GM18498 (cell line): ENCODE results near the gene ZNF555.

Source experiments
- ATAC-seq: cut with Tn5 transposase; IDR thresholded peaks from one replicate; pipeline ENCODE4 v1.9.1; 2021; ENCODE audit warnings: mild to moderate bottlenecking, moderate library complexity; ENCODE audit not compliant: unreplicated experiment

ZNF555 gene

GRCh38 chr19:2822846-2823245 lies 18.4 kb upstream of the ZNF555 start:
- no peak for ATAC-seq

DNA sequence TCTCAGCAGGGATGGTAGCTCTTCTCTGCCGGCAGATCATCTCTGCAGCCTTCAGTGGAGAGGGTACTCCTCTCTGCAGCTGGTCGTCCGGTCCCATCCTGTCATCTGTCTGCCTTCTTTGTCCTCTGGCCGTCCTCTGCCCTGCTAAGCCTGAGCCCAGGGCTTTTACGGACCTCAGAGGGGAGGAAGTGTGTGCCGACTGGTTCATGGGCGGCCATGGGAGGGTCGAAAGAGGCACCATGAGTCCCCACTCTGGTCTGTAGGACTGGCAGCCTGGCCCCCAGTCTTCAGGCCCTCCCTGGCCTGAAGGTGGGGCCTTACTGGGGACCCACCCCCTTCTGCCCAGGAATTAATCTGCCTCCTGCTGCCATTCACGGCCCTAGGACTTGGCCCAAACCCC lies 17.6 kb upstream of the ZNF555 start:
- no peak for ATAC-seq

GRCh38 chr19:2824129-2824528 lies 17.1 kb upstream of the ZNF555 start:
- no peak for ATAC-seq

DNA sequence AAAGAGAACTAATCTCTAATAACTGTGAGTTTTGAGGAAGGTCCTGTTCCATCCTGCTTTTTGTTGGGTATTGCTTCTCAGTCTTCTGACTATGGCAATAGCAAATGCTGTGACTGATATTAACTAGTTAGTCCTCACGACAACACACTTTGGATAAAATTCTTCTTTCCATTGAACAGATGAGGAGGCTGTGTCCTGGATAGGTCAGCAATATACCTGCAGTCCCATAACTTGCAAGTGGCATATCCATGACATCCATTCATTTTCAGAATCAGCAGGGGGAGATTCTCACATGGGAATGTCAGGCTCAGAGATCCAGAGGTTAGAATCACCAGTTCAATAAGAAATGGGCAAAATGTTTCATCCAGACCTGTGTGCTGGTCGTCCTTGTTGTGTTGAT lies 14.3 kb upstream of the ZNF555 start:
- no peak for ATAC-seq

GRCh38 chr19:2827840-2828489 lies 13.3 kb upstream of the ZNF555 start:
- no peak for ATAC-seq

- ATAC-seq, result no peak
Measured at GRCh38 chr19:2834294-2834871, 6.9 kb upstream of the ZNF555 start.

DNA sequence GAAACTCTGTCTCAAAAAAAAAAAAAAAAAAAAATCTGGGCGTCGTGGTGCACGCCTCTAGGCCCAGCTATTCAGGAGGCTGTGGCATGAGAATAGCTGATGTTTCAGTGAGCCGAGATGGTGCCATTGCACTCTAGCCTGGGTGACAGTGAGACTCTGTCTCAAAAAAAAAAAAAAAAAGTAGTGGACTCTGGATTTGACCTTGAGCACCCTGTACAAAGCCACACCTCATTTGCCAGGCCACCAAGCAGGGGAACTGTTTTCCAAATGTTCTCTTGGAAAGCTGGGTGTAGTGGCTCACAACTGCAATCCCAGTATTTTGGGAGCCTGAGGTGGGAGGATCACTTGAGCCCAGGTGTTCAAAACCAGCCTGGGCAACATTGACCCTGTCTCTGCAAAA lies 3.8 kb upstream of the ZNF555 start:
- ATAC-seq, result no peak

DNA sequence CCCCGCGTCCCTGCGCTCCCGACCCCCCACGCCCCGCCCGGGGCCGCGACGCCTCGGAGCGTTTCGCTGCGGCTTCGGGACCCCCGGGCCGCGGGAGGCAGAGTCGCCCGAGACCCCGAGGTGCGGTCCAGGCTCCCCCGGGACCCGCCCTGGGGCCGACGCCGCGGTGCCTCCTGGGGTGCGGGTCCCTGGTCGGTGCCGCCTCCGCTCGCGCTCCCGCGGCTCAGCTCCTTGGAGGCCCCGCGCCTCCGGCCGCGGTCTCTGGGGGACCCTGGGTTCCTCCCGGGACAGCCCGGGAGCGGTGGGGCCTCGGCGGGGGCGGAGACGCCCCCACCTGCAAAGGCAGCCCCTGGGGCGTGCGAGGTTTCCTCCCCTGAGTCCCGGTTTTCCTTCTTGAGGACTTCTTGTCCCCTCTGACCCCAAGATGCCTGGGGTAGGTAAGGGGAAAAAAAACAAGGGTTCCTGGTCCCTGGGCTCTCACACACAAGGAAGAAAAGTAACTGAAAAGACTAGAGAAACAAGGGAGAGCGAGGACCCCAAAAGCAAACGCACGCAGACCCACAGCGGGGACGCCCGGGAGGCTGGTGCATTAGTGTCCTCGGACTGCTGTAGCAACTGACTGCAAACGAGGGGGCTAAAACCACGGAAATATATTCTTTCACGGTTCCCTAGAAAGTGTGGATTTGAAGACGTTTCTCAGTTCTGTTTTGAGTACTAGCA lies 740 bp downstream of the ZNF555 start:
- ATAC-seq, result peak; percentile 13

- no peak for ATAC-seq
Measured at GRCh38 chr19:2845107-2845506, 3.8 kb downstream of the ZNF555 start.

DNA sequence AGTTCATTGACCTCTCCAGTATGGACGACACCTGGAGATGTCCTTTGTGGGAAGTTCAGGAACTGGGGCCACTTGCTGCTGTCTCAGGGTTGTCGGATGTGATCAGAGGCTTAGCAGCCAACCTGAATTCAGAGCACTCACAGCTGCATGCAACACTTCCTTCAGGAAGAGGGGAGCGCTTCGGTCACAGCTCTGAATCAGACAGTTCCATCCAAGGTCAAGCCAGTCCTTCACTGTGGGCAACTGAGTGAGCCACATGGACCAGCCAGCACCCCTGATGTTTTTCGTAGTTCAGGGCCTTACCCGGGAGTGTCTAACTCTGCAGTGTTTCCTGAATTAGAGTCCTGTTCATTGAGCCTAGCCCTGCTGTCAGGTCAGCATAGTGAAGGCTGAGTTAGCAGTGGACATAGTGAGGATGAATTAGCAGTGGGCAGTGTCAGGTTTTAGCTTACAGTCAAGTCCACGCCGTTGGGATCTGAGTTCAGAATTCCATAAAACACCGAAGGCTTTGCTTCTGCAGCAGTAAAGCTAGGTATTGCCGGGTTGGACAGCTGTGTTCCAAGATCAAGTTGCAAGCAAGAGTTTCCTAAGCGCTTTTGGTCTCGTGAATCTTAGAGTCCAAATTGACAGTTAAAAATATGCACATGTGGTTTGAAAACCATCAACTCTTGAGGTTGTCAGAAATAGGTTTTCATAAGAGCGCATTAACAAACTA lies 5.1 kb downstream of the ZNF555 start:
- ATAC-seq, result no peak

DNA sequence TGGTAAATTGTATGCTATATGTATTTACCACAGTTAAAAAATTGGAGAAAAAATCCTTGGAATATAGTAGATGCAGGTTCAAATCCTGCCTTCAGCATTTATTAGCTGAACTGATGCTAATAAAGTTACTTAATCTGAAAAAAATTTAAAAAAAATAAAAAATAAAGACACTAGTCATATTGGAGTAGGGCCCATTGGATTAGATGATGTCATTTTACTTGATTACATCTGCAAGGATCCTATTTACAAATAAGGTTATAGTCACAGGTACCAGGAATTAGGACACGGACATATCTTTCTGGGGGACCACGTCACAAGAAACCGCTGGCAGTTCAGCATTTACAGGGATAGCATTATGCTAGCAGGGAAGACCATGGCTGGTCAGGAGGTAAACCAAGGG lies 6.2 kb downstream of the ZNF555 start:
- no peak for ATAC-seq

DNA sequence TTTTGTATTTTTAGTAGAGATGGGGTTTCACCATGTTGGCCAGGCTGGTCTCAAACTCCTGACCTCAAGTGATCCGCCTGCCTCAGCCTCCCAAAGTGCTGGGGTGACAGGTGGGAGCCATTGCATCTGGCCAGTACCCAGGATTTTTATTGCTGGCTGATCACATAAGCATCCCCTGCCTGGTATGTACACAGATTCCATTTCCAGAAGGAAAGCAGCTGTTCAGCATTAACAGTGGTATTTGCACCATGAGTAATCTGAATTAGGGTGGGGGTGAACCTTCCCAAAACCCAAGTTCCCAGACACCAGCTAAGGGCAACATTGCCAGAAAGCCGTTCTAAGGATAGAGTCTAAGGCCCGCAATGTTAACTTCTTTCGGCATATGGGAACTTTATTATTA lies 7.3 kb downstream of the ZNF555 start:
- ATAC-seq, result no peak

DNA sequence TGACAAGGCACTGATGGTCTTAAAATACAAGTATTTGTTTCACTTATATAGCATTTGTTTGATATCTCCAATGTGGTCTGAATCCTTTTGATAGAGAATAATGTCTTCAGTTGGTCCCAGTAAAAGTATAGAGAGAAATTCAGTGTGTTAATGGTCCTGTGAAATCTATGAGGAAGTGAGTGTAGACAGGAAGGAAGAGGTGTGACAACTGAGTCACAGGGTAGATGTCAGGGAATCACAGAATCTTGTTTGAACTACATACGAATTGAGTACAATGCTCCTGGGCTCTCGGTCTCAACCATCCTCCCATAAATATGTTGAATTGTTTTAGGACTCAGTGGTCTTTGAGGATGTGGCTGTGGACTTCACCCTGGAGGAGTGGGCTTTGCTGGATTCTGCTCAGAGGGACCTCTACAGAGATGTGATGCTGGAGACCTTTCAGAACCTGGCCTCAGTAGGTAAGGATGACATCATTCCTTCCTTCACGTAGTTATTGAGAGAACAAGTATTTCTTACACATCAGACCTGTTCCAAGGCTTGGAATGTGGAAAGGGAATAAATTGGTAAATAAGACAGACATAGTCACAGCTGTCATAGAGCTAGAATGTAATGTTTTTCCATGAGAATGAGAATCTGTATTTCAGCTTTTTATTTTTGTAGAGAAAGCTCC lies 9.1 kb downstream of the ZNF555 start:
- ATAC-seq, result no peak

- no peak for ATAC-seq
Measured at GRCh38 chr19:2852598-2852997, 11.3 kb downstream of the ZNF555 start.

GRCh38 chr19:2853015-2853606 lies 11.8 kb downstream of the ZNF555 start:
- ATAC-seq, result no peak

DNA sequence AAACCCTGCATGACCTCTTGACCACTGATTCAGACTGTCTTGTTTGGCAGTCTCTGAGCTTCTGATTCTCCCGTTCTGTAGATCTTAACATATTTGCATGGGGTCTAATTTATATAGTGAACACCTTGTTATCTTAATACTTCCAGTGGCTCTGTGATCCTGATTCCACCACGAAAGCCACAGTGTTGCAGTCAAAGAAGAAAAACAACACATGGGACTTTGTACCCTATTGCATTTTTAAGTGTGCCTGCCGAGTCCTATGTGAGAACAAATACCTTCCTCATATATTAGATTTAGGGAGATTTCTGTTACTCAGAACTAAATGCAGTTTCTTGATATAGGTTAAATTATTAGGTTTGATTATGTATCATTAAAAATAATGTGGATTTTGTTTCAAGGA lies 13.6 kb downstream of the ZNF555 start:
- no peak for ATAC-seq

DNA sequence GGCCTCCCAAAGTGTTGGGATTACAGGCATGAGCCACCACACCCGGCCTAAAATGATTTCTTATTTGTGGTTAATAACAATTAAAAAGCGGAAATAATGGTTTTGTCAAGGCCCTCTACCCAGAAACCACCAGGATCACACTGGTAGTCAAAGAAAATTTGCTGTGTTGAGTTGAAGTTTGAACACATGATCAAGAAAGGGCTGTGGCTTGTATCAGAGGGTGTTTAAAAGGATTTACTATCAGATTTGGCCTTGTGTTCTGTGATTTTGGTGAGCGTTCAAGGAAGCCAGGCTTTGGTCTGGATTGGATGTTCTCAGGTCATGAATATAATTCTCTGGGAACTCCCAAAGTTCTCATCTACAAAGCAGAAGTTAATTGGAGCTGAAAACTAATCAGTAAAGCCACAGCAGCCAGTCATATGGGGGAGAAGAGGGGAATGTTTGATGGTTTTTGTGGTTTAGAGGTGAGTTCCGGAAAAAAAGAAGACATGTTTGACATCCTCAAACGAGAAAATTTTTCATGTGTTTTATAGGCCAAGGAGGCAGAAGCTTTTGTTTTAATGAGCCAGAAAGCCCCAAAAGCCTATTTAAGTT lies 15.3 kb downstream of the ZNF555 start:
- ATAC-seq, result no peak

- no peak for ATAC-seq
Measured at GRCh38 chr19:2858864-2859263, 17.6 kb downstream of the ZNF555 start.

- ATAC-seq, result no peak
Measured at GRCh38 chr19:2863816-2864215, 22.5 kb downstream of the ZNF555 start.

- no peak for ATAC-seq
Measured at GRCh38 chr19:2865334-2866100, 24.2 kb downstream of the ZNF555 start.
